Smooth muscle cell (in vitro differentiated cells): ENCODE measurements around the gene SLAMF1. TPM values are rescaled to one million over a fixed set of nuclear protein-coding genes. Genes with fewer than 3 reads are reported as not detected.

ENCODE experiments used
- DNase-seq: peaks from one replicate; lab custom pipeline; 2025; ENCODE audit not compliant: unreplicated experiment; lab: John Stamatoyannopoulos, UW
- H2AFZ ChIP-seq: fragments of 200-600 bp; sonication (generic); 2 replicates; pipeline ENCODE4 v1.6.0; 2016; ENCODE audit warnings: antibody characterized with exemption, low read depth, mild to moderate bottlenecking
- H3F3A ChIP-seq: fragments of 200-600 bp; sonication (generic); 2 replicates; pipeline ENCODE4 v1.6.0; 2017; ENCODE audit warnings: antibody characterized with exemption, low read depth
- H3K27ac ChIP-seq: fragments of 200-600 bp; sonication (generic); 2 replicates; pipeline ENCODE4 v1.5.1; 2016; ENCODE audit warnings: low read depth, mild to moderate bottlenecking
- H3K27me3 ChIP-seq: fragments of 200-600 bp; sonication (generic); 2 replicates; pipeline ENCODE4 v1.6.1; 2016; ENCODE audit warnings: low read depth, mild to moderate bottlenecking
- H3K36me3 ChIP-seq: fragments of 200-600 bp; sonication (generic); 2 replicates; pipeline ENCODE4 v1.5.1; 2016; ENCODE audit warnings: low read depth
- H3K4me1 ChIP-seq: fragments of 200-600 bp; sonication (generic); 2 replicates; pipeline ENCODE4 v1.5.1; 2016; ENCODE audit warnings: low read depth
- H3K4me2 ChIP-seq: fragments of 200-600 bp; sonication (generic); 2 replicates; pipeline ENCODE4 v1.6.0; 2016; ENCODE audit warnings: mild to moderate bottlenecking
- H3K4me3 ChIP-seq: fragments of 200-600 bp; sonication (generic); 2 replicates; pipeline ENCODE4 v1.5.1; 2016; ENCODE audit warnings: mild to moderate bottlenecking
- H3K79me2 ChIP-seq: fragments of 200-600 bp; sonication (generic); 2 replicates; pipeline ENCODE4 v1.6.0; 2016; ENCODE audit warnings: low read depth, mild to moderate bottlenecking
- H3K9ac ChIP-seq: fragments of 200-600 bp; sonication (generic); 2 replicates; pipeline ENCODE4 v1.6.0; 2016; ENCODE audit warnings: low read depth
- H3K9me3 ChIP-seq: fragments of 200-600 bp; sonication (generic); replicated peaks from 2 replicates; pipeline ENCODE4 v1.5.1; 2016; ENCODE audit warnings: low read depth
- H4K20me1 ChIP-seq: fragments of 200-600 bp; sonication (generic); 2 replicates; pipeline ENCODE4 v1.6.0; 2016; ENCODE audit warnings: low read depth
- WGBS: methylation state at CpG from one replicate; pipeline ENCODE4 v1.1.7; 2016; ENCODE audit warnings: low lambda C conversion rate; 5-methylcytosine and 5-hydroxymethylcytosine counted together
- polyA plus RNA-seq: library from polyadenylated mRNA; unstranded; fragments of >200 nt; fragmentation: Nextera tagmentation; extraction: Ambion mirVana; gene quantifications from 2 replicates; pipeline ENCODE4 v1.2.1, GENCODE V29; 2016
- total RNA-seq: library from RNA; depleted of rRNA; stranded (reverse); fragments of >200 nt; gene quantifications from 2 replicates; pipeline ENCODE4 v1.2.3, GENCODE V29; 2014
- TF ChIP-seq, protein P1 (sequence below): fragments of 200-600 bp; sonication (generic); IDR thresholded peaks from 2 replicates; pipeline ENCODE4 v1.5.1; 2017; ENCODE audit warnings: borderline replicate concordance, mild to moderate bottlenecking, antibody characterized with exemption; ENCODE audit not compliant: insufficient read depth, poor library complexity, severe bottlenecking

Gene SLAMF1
- total and polyA plus RNA-seq, 2 experiments from 2014 or later, result not detected

DNA sequence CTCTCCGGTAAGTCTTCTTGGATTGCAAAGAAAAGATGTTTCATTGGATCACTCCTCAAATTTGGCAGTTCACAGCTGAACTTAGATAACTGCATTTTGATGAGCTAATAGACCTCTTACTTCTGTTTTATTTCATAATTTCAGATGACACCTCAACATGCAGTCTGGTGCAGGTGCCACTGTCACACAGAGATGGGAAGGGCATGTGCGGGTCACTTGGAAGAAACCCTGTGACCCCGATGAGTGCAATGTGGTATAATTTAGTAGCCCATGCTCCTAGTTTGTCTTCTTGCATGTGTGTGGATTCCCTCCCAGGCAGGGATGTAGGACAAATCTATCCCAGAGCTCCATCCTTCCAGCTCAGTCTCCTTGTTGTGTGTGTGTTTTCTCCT is 481 bp upstream of the SLAMF1 start:
- DNase-seq, result no peak
- no peaks in the 10 kb centered on the region for H4K20me1 ChIP-seq
- no peaks in the 10 kb centered on the region for H3K36me3 ChIP-seq
- no peaks in the 10 kb centered on the region for H3K9me3 ChIP-seq
- H3K4me1 ChIP-seq, result peaks cover 4% of the 10 kb centered on the region
- no peak overlapping the region for H3K4me2 ChIP-seq
- H3K27me3 ChIP-seq, result no peaks in the 10 kb centered on the region
- TF ChIP-seq, protein P1, sequence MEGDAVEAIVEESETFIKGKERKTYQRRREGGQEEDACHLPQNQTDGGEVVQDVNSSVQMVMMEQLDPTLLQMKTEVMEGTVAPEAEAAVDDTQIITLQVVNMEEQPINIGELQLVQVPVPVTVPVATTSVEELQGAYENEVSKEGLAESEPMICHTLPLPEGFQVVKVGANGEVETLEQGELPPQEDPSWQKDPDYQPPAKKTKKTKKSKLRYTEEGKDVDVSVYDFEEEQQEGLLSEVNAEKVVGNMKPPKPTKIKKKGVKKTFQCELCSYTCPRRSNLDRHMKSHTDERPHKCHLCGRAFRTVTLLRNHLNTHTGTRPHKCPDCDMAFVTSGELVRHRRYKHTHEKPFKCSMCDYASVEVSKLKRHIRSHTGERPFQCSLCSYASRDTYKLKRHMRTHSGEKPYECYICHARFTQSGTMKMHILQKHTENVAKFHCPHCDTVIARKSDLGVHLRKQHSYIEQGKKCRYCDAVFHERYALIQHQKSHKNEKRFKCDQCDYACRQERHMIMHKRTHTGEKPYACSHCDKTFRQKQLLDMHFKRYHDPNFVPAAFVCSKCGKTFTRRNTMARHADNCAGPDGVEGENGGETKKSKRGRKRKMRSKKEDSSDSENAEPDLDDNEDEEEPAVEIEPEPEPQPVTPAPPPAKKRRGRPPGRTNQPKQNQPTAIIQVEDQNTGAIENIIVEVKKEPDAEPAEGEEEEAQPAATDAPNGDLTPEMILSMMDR, result no peak
- H2AFZ ChIP-seq, result no peak overlapping the region
- WGBS, result 100% methylated on average over 3 of the region's 3 CpGs
- H3K9ac ChIP-seq, result no peak overlapping the region
- H3K27ac ChIP-seq, result no peak overlapping the region
- no peak overlapping the region for H3K4me3 ChIP-seq
- no peaks in the 10 kb centered on the region for H3K79me2 ChIP-seq
- H3F3A ChIP-seq, result no peaks in the 10 kb centered on the region

DNA sequence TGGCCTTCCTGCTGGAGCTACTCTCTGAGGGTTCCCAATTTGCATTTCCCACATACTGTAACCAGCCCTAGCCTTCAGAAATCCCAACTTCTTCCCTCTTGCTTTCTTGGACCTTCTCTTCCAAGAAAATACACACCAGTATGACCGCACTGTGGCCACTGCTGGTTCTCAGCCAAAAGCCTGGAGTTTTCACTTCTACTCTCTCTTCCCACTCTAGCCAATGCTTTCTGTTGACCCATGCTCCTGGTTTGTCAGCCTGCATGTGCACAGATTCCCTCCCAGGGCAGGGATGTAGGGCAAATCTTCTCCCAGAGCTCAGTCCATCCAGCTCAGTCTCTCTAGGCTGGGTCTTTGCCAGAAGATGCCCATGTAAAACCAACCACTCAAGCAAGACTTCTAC is 664 bp downstream of the SLAMF1 start:
- WGBS, result 90% methylated on average over 1 of the region's 1 CpG
- H3K9ac ChIP-seq, result no peak overlapping the region
- no peak overlapping the region for H3K4me2 ChIP-seq
- no peaks in the 10 kb centered on the region for H4K20me1 ChIP-seq
- no peaks in the 10 kb centered on the region for H3K79me2 ChIP-seq
- no peaks in the 10 kb centered on the region for H3K4me1 ChIP-seq
- no peaks in the 10 kb centered on the region for H3K27me3 ChIP-seq
- H3K36me3 ChIP-seq, result no peaks in the 10 kb centered on the region
- no peak overlapping the region for H3K4me3 ChIP-seq
- no peak for DNase-seq
- no peak overlapping the region for H3K27ac ChIP-seq
- no peaks in the 10 kb centered on the region for H3F3A ChIP-seq
- no peak overlapping the region for H2AFZ ChIP-seq
- H3K9me3 ChIP-seq, result no peaks in the 10 kb centered on the region
- TF ChIP-seq, protein P1, result no peak

DNA sequence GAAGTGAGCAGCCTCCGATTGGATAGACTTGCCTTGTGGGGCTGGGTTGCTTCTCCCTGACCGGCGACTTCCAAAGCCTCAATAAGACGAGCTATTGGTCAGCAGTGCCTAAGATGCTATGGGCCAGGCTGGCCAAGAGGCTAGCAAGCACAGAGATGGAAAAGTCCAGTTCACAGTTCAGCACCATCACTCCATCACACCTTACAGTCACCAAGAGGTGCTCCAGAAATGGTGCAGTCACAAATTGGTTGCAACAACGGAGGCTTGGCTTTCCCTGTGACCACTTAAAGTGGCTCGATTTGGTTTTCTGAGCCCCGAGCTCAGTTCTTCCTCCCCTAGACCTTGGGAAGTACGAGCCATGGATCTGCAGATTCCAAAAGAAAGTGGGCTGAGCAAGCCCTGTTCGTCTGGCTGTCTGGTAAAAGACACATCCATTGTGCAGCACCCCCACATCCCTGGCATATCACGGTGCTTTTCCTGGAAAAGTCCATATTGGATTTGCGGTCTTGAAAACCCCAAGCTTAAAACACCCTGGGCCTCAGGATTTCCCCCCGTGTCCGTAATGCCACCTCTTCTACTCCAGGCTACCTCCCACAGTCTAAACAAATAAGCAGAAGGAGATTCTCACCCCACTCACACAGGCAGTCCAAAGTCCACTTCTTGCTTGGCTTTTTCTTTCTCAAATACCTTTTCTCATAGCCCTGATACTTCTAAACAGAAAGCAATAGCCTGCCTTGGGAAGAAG is 1.3 kb downstream of the SLAMF1 start:
- H3K27me3 ChIP-seq, result no peaks in the 10 kb centered on the region
- no peak overlapping the region for H3K4me3 ChIP-seq
- TF ChIP-seq, protein P1, result no peak
- no peaks in the 10 kb centered on the region for H3K9me3 ChIP-seq
- no peaks in the 10 kb centered on the region for H3K36me3 ChIP-seq
- H3K79me2 ChIP-seq, result no peaks in the 10 kb centered on the region
- no peaks in the 10 kb centered on the region for H3K4me1 ChIP-seq
- 89% methylated on average over 13 of the region's 13 CpGs for WGBS
- no peak overlapping the region for H3K9ac ChIP-seq
- H3K4me2 ChIP-seq, result no peak overlapping the region
- H3K27ac ChIP-seq, result no peak overlapping the region
- H4K20me1 ChIP-seq, result no peaks in the 10 kb centered on the region
- no peak overlapping the region for H2AFZ ChIP-seq
- DNase-seq, result no peak
- no peaks in the 10 kb centered on the region for H3F3A ChIP-seq

DNA sequence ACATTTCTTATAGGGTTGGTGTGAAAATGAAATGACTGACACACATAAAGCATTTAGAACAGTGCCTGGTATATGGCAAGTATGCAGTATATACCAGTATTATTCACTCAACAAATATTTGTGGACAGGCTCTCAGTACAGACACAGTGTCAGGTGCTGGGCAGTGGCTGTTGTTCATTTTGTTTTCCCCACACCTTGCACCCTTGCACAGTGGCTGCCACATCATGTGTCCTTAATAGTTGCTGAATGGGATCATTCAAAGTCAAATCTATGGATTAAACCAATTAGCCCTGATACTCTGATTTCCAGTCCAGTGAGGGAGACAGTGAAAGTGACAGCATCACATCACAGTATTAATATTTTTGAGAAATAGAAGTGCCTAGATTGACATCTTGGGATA is 2.4 kb downstream of the SLAMF1 start:
- no peaks in the 10 kb centered on the region for H4K20me1 ChIP-seq
- H3K4me3 ChIP-seq, result no peak overlapping the region
- H3K79me2 ChIP-seq, result no peaks in the 10 kb centered on the region
- no peak overlapping the region for H3K9ac ChIP-seq
- H3K27ac ChIP-seq, result no peak overlapping the region
- no peak overlapping the region for H3K4me2 ChIP-seq
- no peaks in the 10 kb centered on the region for H3K9me3 ChIP-seq
- TF ChIP-seq, protein P1, result no peak
- no peaks in the 10 kb centered on the region for H3K36me3 ChIP-seq
- H2AFZ ChIP-seq, result no peak overlapping the region
- H3K4me1 ChIP-seq, result no peaks in the 10 kb centered on the region
- no peaks in the 10 kb centered on the region for H3K27me3 ChIP-seq
- no peaks in the 10 kb centered on the region for H3F3A ChIP-seq
- DNase-seq, result no peak
